T-helper 22 cell (primary cell): ENCODE results near the gene TRAPPC2B.
A peak's percentile ranks its signal among the peaks of the same experiment; 100 is the strongest.

Source experiments
- DNase-seq: peaks from one replicate; pipeline ENCODE4 v3.0.0-alpha.2; 2020; ENCODE audit warnings: low read depth

Gene TRAPPC2B

DNA sequence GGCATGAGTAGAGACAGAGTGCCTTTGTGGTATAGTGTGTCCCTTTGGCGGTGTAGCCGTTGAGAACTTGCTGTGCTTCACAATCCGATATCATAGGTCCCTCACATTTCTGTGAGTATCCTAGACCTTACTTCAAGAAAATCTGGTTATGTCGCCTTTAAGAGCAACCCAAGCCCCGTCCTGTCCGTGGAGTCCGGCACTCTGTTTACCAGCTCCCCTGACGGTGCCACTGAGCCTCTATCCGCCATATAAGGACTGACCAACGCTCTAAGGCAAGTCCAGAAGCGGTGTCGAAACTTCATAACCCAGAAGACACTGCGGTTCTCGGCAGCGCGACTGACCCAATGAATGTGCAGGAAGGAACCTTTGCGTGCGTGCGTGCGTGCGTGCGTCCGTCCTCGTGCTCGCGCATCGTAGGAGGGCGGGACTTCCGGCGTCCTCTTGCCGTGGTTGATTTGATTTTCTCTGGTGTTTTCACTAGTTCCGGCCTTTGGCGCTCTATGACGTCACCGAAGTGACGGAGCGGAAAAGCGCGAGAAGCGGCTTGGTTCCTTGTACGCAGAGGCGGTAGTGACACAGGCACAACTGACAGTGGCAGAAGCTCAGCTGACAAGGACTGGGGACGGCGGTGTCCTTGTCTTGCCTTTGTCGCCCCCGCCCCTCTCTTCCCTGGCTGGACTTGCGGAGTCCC is at the start of gene TRAPPC2B, which contains the start of gene ZNF547:
TSS of gene TRAPPC2B (plus strand) at position 555 of the 691 bp plus-strand sequence. CDS start 1,283 bp downstream, outside the sequence.
TSS of gene ZNF547 (plus strand) at position 555 of the 691 bp plus-strand sequence. CDS start 5,005 bp downstream, outside the sequence.
- peak; percentile 94 for DNase-seq

DNA sequence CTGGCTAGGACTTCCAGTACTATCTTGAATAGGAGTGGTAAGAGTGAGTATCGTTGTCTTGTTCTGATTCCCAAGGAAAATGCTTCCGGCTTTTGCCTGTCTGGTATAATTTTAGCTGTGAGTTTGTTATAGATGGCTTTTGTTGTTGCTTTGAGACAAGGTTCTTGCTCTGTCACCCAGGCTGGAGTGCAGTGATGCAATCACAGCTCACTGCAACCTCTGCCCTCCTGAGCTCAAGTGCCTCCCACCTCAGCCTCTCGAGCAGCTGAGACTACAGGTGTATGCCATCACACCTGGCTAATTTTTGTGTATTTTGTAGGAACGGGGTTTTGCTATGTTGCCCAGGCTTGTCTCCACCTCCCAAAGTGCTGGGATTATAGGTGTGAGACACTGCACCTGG is 49.2 kb upstream of the TRAPPC2B start:
- no peak for DNase-seq

DNA sequence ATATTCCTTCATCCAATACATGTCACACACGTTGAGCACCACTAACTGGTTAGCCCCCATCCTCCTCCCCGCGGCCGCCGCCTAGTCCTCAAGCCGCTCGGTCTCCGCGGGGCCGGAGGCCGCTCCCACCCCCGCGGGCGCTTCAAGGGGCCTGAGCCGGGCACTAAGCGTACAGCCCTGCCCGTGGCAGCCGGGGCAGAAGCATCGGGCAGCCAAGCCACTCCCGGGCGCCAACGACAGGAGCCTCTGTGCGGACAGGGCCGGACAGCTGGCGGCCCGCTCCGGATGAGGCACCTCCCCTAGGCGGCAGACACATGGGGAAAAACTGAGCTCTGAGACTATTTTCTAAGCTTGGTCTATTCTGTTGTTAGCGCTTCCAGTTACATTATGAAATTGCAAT is 45.8 kb upstream of the TRAPPC2B start:
- no peak for DNase-seq

DNA sequence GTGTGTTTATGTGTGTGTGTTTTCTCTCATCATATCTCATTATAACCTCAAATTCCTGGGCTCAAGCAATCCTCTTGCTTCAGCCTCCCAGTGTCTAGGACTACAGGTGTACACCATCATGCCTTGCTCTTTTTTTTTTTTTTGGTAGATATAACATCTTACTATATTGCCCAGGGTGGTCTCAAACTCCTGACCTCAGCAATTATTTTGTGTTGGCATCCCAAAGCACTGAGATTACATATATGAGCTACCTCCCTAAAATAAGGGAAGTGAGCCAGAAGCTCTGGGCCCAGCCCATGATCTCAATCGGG is 43.5 kb upstream of the TRAPPC2B start:
- no peak for DNase-seq

DNA sequence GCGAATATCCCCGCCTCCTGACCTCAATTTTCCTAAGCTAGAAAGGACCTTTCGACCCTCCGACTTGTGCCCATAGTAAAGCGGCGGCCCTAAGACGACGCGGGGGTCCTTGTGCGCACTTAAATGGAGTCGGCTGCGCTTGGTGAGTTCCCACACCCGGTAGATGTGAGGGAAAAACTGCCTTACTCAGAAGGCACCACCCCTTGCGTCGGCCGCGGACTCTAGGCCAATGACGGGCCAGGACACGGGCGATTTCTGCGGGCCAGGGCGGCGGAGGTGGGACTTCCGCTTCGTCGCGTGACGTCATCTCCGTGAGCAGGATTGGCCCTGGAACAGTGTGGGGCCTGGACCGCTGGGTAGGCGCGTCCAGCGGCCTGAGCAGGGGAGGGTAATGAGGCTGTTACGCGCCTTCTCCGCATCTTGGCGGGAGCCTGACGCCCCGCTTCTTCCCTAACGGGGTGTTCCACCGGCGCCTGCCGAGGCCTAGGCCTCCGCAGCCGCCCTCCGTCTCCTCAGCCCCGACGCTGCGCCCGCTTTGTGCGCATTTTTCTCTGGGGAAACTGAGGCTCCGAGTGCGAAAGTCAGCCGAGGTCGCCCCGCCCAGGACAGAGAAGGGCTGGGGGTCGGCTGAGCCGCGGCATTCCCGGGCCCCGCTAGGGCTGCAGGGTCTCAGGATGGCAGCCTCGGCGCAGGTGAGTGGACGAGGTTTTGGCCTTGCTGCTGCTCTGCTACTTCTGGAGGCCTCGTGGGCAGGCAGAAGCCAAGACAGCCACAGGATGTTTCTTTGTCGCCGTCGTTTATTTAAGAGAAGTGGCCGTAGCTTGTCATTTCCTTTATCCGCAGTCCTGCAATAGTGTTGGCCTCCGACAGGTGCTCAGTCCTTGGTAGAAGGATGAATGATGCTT is 42.9 kb upstream of the TRAPPC2B start, which contains the start of gene ZNF543:
TSS of gene ZNF543 (plus strand) at position 293 of the 905 bp plus-strand sequence. CDS start at position 675, 382 bp downstream.
- DNase-seq: peak; percentile 76

DNA sequence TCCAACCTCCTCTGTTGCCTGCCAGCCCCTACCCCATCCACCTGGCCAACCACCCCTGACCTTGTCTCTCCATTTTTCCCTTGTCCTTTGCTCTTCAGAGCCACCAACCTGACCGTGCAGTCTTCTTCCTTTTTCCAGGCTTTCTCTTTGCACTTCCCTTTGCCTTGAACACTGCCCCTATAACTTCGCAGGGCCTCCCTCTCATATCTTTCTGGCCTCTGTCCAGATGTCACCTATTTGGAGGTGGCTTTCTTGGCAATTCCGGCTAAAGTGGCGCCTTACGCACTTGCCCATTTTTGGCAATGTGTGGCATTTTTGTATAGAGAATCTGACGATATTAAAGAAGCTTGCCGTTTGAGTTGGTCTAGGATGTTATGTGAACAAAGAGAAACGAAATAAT is 42.2 kb upstream of the TRAPPC2B start:
- DNase-seq: no peak

DNA sequence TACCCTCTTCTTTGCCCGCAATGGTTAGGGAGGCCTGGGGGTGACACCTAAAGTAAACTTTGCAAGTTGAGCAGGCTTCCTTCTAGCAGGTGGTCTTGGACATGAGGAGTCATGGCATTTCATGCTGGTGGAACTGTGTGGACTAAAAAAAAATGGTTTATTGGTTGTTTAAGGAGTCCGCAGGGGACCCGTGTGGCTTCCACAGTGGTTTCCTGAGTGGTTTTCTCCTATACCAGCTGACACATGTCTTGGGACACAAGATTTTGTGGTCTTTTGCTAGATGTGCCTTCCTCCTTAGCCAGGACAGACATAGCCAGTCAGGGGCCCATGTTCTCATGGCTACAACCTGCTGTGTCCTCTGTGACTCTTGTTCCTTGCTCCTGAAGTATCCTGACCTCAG is 41.6 kb upstream of the TRAPPC2B start:
- DNase-seq: no peak

DNA sequence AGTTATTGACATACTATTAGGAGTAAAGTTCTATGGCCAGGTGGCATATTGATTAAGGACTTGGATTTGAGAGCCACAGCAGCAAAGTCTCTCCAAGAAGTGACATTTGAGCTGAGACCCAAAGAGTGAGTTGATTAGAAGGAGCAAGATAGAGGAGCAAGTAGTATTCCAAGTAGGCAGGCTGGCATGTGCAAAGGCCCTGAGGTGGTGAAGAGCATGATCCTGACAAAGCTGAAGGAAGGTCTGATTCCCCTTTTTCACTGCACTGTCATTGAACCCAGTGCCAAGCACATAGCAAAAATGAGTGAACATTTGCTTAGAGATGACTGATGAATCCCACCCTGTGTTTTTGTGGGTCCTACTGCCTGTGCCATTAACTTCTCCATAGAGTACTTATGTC is 38.4 kb upstream of the TRAPPC2B start:
- no peak for DNase-seq

DNA sequence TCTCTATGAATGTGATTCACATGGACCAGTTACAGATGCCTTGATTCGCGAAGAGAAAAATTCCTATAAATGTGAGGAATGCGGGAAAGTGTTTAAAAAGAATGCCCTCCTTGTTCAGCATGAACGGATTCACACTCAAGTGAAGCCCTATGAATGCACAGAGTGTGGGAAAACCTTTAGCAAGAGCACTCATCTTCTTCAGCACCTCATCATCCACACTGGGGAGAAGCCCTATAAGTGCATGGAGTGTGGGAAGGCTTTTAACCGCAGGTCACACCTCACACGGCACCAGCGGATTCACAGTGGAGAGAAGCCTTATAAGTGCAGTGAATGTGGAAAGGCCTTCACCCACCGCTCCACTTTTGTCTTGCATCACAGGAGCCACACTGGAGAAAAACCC is 35.4 kb upstream of the TRAPPC2B start:
- DNase-seq: no peak

DNA sequence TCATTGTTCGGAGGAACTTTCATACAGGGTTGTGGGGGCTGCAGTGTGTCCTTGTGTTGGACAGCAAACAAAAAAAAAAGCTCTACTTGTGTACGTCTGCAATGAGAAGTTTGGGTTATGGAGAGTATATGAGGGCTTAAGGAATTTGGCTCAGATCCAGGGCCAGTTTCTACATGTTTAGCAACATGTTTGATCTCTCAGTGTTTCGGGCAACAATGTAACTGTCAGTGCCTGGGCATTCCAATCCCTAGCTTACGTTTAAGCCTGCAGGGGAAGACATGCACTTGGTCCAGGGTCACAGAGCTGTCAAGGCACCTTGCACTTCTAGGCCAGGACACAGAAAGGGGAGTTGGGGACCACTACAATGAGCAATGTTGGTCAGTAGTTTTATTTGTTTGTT is 29.2 kb upstream of the TRAPPC2B start:
- DNase-seq: no peak

DNA sequence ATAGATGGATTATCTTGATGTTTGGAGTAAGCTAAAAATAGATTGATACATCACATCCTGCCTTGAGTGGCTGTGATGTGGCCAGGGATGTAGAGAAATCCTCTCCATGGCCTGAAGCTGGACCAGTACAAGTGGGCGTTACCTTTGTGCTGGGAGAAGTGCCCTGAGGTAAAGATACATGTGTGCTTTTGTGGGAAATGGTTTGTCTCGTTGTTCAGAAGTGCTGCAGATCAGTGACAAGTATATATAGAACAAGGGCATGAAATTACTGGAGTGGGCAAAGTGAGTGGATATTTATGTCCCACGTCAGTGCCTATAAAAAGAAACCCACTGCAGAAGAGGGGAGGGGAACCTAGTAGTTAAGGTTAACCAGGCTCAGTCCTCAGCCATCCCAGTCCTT is 24.5 kb upstream of the TRAPPC2B start:
- DNase-seq: no peak

DNA sequence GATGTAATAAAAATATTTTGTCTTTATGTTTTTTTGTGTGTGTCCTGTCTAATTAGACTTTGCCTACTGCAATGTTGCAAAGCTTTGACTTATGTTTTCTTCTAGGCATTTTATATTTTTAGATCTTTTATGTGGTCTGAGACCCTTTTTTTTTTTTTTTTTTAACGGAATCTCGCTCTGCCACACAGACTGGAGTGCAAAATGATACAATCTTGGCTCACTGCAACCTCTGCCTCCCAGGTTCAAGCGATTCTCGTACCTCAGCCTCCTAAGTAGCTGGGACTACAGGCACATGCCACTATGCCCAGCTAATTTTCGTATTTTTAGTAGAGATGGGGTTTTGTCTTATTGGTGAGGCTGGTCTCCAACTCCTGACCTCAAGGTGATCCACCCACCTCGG is 20.8 kb upstream of the TRAPPC2B start:
- no peak for DNase-seq

DNA sequence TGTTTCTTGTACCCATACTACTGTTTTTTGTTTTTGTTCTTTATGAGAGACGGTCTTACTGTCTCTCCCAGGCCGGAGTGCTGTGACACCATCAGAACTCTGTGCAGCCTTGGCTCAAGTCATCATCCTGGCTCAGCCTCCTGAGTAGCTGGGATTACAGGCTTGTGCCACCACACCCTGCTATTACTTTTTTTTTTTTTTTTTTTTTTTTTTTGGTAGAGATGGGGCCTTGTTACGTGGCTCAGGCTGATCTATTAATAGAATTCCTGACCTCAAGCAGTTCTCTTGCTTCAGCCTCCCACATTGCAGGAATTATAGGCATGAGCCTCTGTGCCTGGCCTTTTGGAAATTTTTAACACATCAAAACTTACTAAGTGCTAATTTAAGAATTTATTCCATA is 15.2 kb upstream of the TRAPPC2B start:
- no peak for DNase-seq

DNA sequence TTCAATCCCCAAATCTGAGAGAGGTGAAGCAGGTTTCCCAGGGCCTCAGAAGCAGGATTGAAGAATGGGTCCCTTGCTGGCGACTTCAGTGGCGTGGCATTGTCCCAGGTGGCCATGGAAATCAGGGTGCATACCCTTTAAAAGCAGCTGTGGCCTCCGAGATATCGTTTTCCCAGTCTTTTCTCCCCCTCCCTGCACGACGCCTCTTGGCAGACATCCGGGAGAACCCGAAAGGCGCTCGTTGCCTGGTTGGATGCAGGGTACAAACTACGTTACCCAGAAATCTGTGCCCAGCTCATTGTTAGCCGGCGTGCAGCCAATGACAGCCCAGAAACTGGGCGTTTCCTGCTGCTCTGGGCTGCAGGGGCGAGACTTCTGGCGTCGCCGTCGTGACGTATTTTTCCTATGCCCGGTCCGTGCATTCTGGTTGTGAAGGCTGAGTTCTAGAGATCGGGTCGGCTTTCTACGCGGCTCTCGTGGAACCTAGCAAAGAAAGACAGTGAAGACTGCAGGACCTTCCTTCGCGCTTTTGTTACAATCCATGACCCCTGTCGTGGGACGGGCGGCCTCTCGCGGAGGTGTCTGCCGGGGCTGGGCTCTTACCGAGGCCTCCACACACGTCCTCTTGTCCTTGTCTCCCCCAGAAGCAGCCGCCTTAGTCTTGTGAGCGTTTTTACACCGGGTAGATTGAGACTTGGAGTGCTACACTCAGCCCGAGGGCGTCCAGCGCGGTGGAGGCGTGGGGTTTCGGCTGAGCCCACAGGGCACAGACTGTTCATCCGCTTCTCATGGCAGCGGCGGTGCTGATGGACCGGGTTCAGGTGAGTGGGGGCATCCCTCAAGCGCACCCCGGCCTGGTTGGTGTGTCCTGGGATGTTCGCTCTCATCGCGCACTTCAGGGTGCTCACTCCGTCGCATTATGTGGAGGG is 12.2 kb upstream of the TRAPPC2B start, which contains the start of gene ZNF304:
TSS of gene ZNF304 (plus strand) at position 395 of the 929 bp plus-strand sequence. CDS start at position 789, 394 bp downstream.
- peak; percentile 66 for DNase-seq

DNA sequence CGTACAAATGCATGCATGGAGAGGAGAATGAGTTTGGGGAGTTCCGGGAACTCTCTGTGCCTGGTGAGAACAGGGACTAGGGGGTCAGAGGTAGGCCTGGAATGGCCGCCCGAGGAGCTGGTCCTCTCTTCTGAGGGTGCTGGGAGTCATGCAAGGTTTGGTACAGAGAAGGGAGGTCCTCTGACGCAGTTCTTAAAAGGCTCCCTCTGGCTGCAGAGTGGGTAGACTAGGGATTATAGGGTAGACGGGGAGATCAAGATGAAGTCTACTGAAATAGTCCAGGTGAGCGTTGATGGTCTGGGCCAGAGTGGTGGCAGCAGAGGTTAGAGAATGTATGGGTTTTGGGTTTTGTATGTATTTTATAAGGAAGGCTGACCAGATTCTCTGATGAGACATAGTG is 11.5 kb upstream of the TRAPPC2B start:
- no peak for DNase-seq

DNA sequence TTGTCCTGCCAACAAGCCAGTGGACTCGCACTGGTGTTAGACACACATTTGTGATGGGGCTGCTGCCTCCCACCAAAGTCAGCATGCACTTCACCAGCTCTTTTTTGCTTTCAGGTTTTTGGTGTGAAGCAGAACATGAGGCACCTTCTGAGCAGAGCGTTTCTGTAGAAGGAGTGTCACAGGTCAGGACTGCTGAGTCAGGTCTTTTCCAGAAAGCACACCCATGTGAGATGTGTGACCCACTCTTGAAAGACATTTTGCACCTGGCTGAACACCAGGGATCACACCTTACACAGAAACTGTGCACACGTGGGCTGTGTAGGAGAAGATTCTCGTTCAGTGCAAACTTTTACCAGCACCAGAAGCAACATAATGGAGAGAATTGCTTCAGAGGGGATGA is 7.4 kb upstream of the TRAPPC2B start:
- DNase-seq: no peak

DNA sequence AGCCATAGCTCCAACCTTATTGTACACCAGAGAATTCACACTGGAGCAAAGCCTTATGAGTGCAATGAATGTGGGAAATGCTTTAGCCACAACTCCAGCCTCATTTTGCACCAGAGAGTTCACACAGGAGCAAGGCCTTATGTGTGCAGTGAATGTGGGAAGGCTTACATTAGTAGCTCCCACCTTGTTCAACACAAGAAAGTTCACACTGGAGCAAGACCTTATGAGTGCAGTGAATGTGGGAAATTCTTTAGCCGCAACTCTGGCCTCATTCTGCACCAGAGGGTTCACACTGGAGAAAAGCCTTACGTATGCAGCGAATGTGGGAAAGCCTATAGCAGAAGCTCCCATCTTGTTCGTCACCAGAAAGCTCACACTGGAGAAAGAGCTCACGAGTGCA is 5.9 kb upstream of the TRAPPC2B start:
- no peak for DNase-seq

DNA sequence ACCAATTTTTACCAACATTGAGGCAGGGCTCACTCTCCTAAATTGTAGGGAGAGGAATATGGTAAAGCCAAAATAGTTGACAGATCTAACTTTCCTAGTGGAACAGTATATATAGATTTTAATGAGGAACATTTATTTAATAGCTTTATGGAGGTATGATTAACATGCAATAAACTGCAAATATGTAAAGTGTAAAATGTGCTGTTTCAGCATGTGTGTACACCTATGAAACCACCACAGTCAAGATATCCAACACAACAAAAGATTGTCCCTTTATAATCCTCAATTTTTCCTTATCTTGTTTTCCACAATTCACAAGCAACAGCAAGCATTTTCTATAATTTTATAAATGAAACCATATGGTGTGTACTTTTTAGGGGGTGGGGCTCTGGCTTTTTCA is 4.1 kb upstream of the TRAPPC2B start:
- DNase-seq: no peak

DNA sequence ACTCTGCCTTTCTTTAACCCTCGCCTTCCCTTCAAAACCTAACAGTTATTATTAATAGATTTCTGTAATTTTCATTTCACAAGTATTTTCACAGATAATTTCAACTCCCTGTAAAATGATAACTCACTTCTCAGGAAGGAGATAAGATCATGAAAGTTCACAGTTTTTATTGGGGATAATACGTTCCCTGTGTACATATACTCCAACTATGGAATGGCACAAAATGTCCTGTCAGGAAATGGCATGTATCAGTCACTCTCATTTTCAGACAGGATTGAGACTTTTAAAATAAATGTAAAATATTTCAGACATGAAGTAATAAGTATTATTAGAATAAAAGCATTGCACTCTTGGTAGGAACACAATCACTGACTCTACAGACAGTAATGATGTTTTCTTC is 932 bp upstream of the TRAPPC2B start:
- no peak for DNase-seq

DNA sequence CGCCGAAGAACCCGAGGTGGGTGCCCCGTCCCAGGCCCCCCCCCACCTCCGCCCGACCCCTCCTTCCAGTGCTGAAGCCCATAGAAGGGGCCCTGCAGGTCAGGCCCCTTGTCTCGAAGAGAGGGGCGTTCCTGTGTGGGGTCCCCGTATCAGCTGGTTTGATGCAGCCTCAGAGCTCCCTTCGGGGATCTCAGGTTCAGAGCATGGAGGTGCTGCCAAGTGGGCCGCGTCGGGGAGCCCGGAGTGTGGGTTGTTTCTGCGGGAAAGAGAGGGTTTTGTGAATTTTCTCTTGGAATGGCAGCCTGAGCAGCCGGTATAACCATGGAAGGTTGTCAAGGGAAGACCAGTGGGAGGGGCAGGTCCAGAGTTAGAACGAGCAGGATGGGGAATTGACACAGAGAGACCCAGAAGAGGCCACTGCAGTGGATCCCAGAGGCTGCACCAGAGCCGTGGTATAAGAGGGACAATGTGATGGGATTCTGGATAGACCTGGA is 384 bp downstream of the TRAPPC2B start:
- DNase-seq: no peak

DNA sequence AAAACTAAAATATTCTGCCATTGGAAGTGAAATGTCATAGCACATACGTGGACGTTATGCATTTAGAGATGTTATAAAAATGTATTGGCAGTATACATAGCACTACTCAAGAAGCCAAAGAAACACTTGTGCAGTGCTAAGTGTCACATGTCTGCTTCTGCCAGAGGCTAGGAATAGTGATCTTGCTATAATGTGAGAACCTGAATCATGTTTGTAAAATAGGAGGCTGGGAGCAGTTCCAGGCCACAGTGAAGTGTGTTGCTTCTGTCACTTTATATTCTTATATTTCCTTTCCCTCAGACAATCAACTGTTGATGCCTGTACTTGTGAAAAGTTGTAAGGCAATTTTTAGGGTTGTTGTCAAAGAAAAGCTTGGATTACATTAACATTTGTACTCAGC is 3.4 kb downstream of the TRAPPC2B start:
- no peak for DNase-seq

DNA sequence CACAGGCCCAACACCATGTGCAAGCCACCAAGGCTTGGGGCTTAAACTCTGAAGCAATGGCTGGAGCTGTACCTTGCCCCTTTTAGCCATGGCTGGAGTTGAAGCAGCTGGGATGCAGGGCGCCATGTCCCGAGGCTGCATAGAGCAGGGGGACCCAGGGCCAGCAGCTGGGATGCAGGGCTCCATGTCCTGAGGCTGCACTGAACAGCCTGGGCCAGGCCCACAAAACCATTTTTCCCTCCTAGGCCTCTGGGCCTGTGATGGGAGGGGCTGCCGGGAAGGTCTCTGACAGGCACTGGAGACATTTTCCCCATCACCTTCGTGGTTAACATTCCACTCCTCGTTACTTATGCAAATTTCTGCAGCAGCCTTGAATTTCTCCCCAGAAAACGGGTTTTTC is 10.8 kb downstream of the TRAPPC2B start:
- DNase-seq: no peak
